GM12878 (cell line): Measurements from ENCODE around the gene ANKRD60. TPM values are rescaled to one million over a fixed set of nuclear protein-coding genes. Genes with fewer than 3 reads are reported as not detected.

ENCODE experiments used
- ATAC-seq: fragments of 200-7000 bp; cut with Tn5 transposase; 3 replicates; pipeline ENCODE4 v1.9.1; 2020; ENCODE audit warnings: mild to moderate bottlenecking, moderate library complexity
- BruUV-seq: library from RNA; stranded (reverse); fragments of 400-500 nt; replicated peaks from 2 replicates; lab custom pipeline; 2021; lab: Mats Ljungman, UMichigan
- CTCF ChIA-PET: fragments of 300-600 bp; sonication (Branson Sonifier 250); formaldehyde crosslinking; extraction: SDS; loops from one replicate; lab custom pipeline; 2021; ENCODE audit warnings: inconsistent platforms; lab: Yijun Ruan, JAX
- POLR2A ChIA-PET: fragments of 350-600 bp; formaldehyde crosslinking; extraction: SDS; loops from one replicate; lab custom pipeline; 2021; ENCODE audit warnings: inconsistent platforms; lab: Charles Lee
- RAD21 ChIA-PET: fragments of 300-600 bp; sonication (Branson Sonifier 250); formaldehyde crosslinking; loops from one replicate; lab custom pipeline; 2023; ENCODE audit warnings: antibody characterized with exemption; ENCODE audit not compliant: unreplicated experiment; lab: Charles Lee
- SMC1A ChIA-PET: fragments of 300-600 bp; sonication (Branson Sonifier 250); formaldehyde crosslinking; loops from one replicate; lab custom pipeline; 2023; ENCODE audit not compliant: unreplicated experiment, uncharacterized antibody; lab: Charles Lee
- DNase-seq: peaks from one replicate; pipeline ENCODE4 v3.0.0-alpha.2; 2011; ENCODE audit warnings: low read depth, low spot score
- FAIRE-seq: peaks from 3 replicates; lab custom pipeline; 2011; peaks lifted over from hg19 to GRCh38; lab: Jason Lieb, UNC
- H2AFZ ChIP-seq: 2 replicates; pipeline ENCODE4 v1.6.0; 2011; ENCODE audit warnings: low read depth, low read length, control low read depth; ENCODE audit not compliant: control insufficient read depth
- H3K27ac ChIP-seq: 2 replicates; pipeline ENCODE4 v1.5.1; 2011; ENCODE audit warnings: control low read depth; ENCODE audit not compliant: control insufficient read depth, insufficient read depth
- H3K27me3 ChIP-seq, 2 experiments: replicated peaks in 1 of 2; 2 replicates each; pipeline versions ENCODE4 v1.6.0 to v1.6.1; 2011; ENCODE audit warnings: low read length in 1 of 2; ENCODE audit not compliant: control insufficient read depth in 2 of 2, insufficient read depth in 2 of 2
- H3K36me3 ChIP-seq, 2 experiments: 2 replicates each; pipeline ENCODE4 v1.5.1; 2011; ENCODE audit warnings: low read length in 1 of 2; ENCODE audit not compliant: control insufficient read depth in 2 of 2, insufficient read depth in 2 of 2
- H3K4me1 ChIP-seq: 2 replicates; pipeline ENCODE4 v1.6.1; 2011; ENCODE audit warnings: mild to moderate bottlenecking, low read length, moderate library complexity, mixed read lengths; ENCODE audit not compliant: control insufficient read depth, insufficient read depth
- H3K4me2 ChIP-seq: 2 replicates; pipeline ENCODE4 v1.6.0; 2011; ENCODE audit warnings: control low read depth; ENCODE audit not compliant: control insufficient read depth, insufficient read depth
- H3K4me3 ChIP-seq: fragments of 200-600 bp; sonication (generic); 2 replicates; pipeline ENCODE4 v1.5.1; 2016
- H3K79me2 ChIP-seq: 2 replicates; pipeline ENCODE4 v1.6.0; 2011; ENCODE audit warnings: low read length; ENCODE audit not compliant: control insufficient read depth, insufficient read depth
- H3K9ac ChIP-seq: 2 replicates; pipeline ENCODE4 v1.8.0; 2011; ENCODE audit warnings: low read length, control low read depth, mixed read lengths; ENCODE audit not compliant: control insufficient read depth, insufficient read depth
- H3K9me3 ChIP-seq: replicated peaks from 3 replicates; pipeline ENCODE4 v1.5.1; 2011; ENCODE audit warnings: mild to moderate bottlenecking, low read length; ENCODE audit not compliant: control insufficient read depth, insufficient read depth
- H4K20me1 ChIP-seq: 2 replicates; pipeline ENCODE4 v1.6.0; 2011; ENCODE audit not compliant: control insufficient read depth, insufficient read depth
- BCL11A ChIP-seq: IDR thresholded peaks from 2 replicates; pipeline ENCODE4 v1.6.1; 2011; ENCODE audit warnings: low read depth, low read length
- BMI1 ChIP-seq: fragments of 450-650 bp; IDR thresholded peaks from 2 replicates; pipeline ENCODE4 v1.6.1; 2016; ENCODE audit warnings: mild to moderate bottlenecking, moderate library complexity, borderline replicate concordance
- CBFB ChIP-seq: IDR thresholded peaks from 2 replicates; pipeline ENCODE4 v1.6.1; 2016; ENCODE audit warnings: antibody characterized with exemption, low read depth
- CBX5 ChIP-seq: sonication (generic); IDR thresholded peaks from 2 replicates; pipeline ENCODE4 v1.6.1; 2016; ENCODE audit warnings: low read depth, moderate library complexity, mild to moderate bottlenecking, inconsistent platforms
- IKZF2 ChIP-seq, 2 experiments: fragments of 450-650 bp; IDR thresholded peaks; 2 replicates each; pipeline ENCODE4 v1.6.1; 2017; ENCODE audit warnings: mild to moderate bottlenecking in 2 of 2, moderate library complexity in 2 of 2
- KAT2A ChIP-seq: conservative IDR thresholded peaks from 2 replicates; pipeline ENCODE4 v1.6.1; 2011; ENCODE audit warnings: low read depth, low read length; ENCODE audit not compliant: control insufficient read depth
- LARP7 ChIP-seq: fragments of 450-650 bp; IDR thresholded peaks from 2 replicates; pipeline ENCODE4 v1.6.1; 2017; ENCODE audit warnings: mild to moderate bottlenecking
- MEF2B ChIP-seq: fragments of 450-650 bp; IDR thresholded peaks from 2 replicates; pipeline ENCODE4 v1.6.1; 2018; ENCODE audit warnings: mild to moderate bottlenecking, moderate library complexity; ENCODE audit not compliant: partially characterized antibody, poor library complexity, severe bottlenecking
- NFIC ChIP-seq: IDR thresholded peaks from 2 replicates; pipeline ENCODE4 v1.6.1; 2012; ENCODE audit warnings: low read depth, mild to moderate bottlenecking, inconsistent platforms, low read length, moderate library complexity
- NR2C1 ChIP-seq: fragments of 450-650 bp; IDR thresholded peaks from 2 replicates; pipeline ENCODE4 v1.6.1; 2017; ENCODE audit warnings: antibody characterized with exemption, mild to moderate bottlenecking, moderate library complexity
- NRF1 ChIP-seq: conservative IDR thresholded peaks from 2 replicates; pipeline ENCODE4 v1.6.1; 2011; ENCODE audit warnings: mild to moderate bottlenecking, low read depth, low read length, improper control_type of control experiment
- PAX8 ChIP-seq: fragments of 450-650 bp; IDR thresholded peaks from 2 replicates; pipeline ENCODE4 v1.6.1; 2017; ENCODE audit warnings: mild to moderate bottlenecking, moderate library complexity
- SIX5 ChIP-seq: IDR thresholded peaks from 2 replicates; pipeline ENCODE4 v1.6.1; 2011; ENCODE audit warnings: mild to moderate bottlenecking, low read depth, low read length, moderate library complexity; ENCODE audit not compliant: severe bottlenecking
- STAT1 ChIP-seq: fragments of 450-650 bp; conservative IDR thresholded peaks from 2 replicates; pipeline ENCODE4 v1.6.1; 2014; ENCODE audit warnings: antibody characterized with exemption, mild to moderate bottlenecking
- ZNF274 ChIP-seq: IDR thresholded peaks from one replicate; pipeline ENCODE4 v1.8.0; 2011; ENCODE audit not compliant: insufficient read length, insufficient read depth
- WGBS: methylation state at CpG from one replicate; pipeline ENCODE4 v1.1.6; 2016; ENCODE audit warnings: low lambda C conversion rate; ENCODE audit not compliant: insufficient replicate concordance, insufficient coverage; ENCODE audit errors: missing lambda C conversion rate; 5-methylcytosine and 5-hydroxymethylcytosine counted together
- in situ Hi-C: fragments of 300-500 bp; cut with MboI; formaldehyde crosslinking; loops from 9 replicates; pipeline ENCODE4 v1.14.3; 2018; ENCODE audit warnings: mixed read lengths
- intact Hi-C: fragments of 100-400 bp; cut with micrococcal nuclease; formaldehyde crosslinking; loops from one replicate; pipeline ENCODE4 v1.14.2; 2022; ENCODE audit not compliant: unreplicated experiment
- polyA plus RNA-seq, 11 experiments: library from polyadenylated mRNA; depleted of rRNA in 4 of 11; unstranded in 6 of 11; stranded (reverse) in 5 of 11; fragments of >200 nt; fragmentation: Nextera tagmentation in 4 of 11; fragmentation: Illumina TruSeq in 1 of 11; extraction: Ambion mirVana in 4 of 11; extraction: Trizol in 1 of 11; gene quantifications; 1 replicate in 1 of 11; 2 replicates in 10 of 11; pipeline versions ENCODE4 v1.2.1 to v1.2.3, GENCODE V29; 2011 to 2016; ENCODE audit warnings: inconsistent platforms in 2 of 11, missing spikeins in 2 of 11, low read depth in 1 of 11
- total RNA-seq, 4 experiments: library from RNA; depleted of rRNA in 3 of 4; stranded (reverse); fragments of >200 nt in 3 of 4; fragmentation: Illumina TruSeq in 1 of 4; extraction: Trizol in 1 of 4; gene quantifications; 2 replicates each; pipeline versions ENCODE4 v1.2.1 to v1.2.3, GENCODE V29; 2013 to 2021
- TF ChIP-seq, protein P1 (sequence below): IDR thresholded peaks from 2 replicates; pipeline ENCODE4 v1.6.1; 2011; ENCODE audit warnings: mild to moderate bottlenecking, low read depth, low read length, moderate library complexity; ENCODE audit not compliant: insufficient replicate concordance
- TF ChIP-seq, protein P2 (sequence below): IDR thresholded peaks from 2 replicates; pipeline ENCODE4 v1.6.1; 2012; ENCODE audit warnings: mild to moderate bottlenecking, low read depth, low read length
- TF ChIP-seq, protein P3 (sequence below): fragments of 450-650 bp; formaldehyde crosslinking; IDR thresholded peaks from 2 replicates; pipeline ENCODE4 v1.4.0; 2022; ENCODE audit warnings: mild to moderate bottlenecking, moderate library complexity

The ANKRD60 gene
- total and polyA plus RNA-seq, 10 of the 15 experiments (the other 5 are each of a cell fraction or from before 2014, with no cell fraction given), result not detected

DNA sequence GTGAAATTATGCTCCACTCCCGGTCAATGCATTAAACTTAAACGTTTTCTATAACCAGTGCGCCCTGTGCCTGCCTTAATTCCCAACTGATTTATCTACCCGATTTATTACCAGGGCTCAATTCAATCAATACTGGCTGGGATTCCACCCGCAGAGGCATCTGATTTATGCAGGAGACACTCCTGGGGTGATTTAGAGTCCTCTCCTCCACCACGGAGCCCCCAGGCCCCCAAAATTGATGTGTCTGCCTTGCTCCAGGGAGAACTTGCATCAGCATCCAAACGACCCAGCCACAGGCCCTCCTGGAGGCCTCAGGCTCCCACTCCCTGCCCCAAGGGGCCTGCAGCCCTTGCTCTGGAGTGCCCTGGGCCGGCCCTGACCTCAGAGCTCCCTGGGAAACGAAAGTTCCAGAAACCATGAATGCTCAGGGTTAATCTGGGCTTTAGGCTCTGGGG, 29.5 kb downstream of the ANKRD60 start (continued):
- TF ChIP-seq, protein P1, sequence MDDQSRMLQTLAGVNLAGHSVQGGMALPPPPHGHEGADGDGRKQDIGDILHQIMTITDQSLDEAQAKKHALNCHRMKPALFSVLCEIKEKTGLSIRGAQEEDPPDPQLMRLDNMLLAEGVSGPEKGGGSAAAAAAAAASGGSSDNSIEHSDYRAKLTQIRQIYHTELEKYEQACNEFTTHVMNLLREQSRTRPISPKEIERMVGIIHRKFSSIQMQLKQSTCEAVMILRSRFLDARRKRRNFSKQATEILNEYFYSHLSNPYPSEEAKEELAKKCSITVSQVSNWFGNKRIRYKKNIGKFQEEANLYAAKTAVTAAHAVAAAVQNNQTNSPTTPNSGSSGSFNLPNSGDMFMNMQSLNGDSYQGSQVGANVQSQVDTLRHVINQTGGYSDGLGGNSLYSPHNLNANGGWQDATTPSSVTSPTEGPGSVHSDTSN, result no peak
- TF ChIP-seq PAX8 (no peak), NR2C1 (no peak), CBFB (no peak)

DNA sequence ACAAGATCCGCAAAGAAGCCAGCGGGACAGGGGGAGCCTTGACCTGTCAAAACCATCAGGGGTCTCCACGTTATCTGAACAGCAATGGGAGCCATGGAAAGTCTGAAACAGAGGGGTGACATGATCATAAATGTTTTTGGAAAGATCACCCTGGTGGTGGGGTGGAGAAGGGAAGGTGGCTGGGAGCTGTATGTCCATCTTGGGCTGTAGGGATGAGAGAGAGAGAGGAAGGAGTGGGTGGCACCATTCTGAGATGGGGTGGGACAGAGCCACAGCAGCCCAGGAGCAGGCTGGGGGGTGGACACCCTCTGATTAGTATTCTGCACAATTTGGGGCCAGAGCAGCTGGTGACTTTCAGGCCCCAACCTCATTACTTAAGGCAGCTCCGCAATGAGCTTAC, 30.1 kb downstream of the ANKRD60 start:
- Histone ChIP-seq H3K27ac (no peak overlapping the region), H3K4me2 (no peak overlapping the region), H3K27me3 (peaks cover 0 to 1% of the 10 kb centered on the region in 2 experiments; a peak in 2 of 4 replicates), H2AFZ (no peak overlapping the region), H3K4me3 (no peak overlapping the region), H3K4me1 (no peaks in the 10 kb centered on the region), H3K36me3 (no peaks in the 10 kb centered on the region), H3K9ac (no peak overlapping the region), H3K79me2 (no peaks in the 10 kb centered on the region), H3K9me3 (no peaks in the 10 kb centered on the region), H4K20me1 (no peaks in the 10 kb centered on the region)
- intact Hi-C loops (no loop called here), in situ Hi-C loops (no loop called here)
- SMC1A ChIA-PET, result no interaction called here
- POLR2A ChIA-PET, result no interaction called here
- no peak for ATAC-seq
- 69% methylated on average over 4 of the region's 4 CpGs for WGBS
- BruUV-seq, result no TSS peak
- FAIRE-seq, result no peak
- RAD21 ChIA-PET, result no interaction called here
- no peak for DNase-seq
- CTCF ChIA-PET, result interaction anchor here (0.6 kb wide), 1 partner anchor 28 kb away, joined by 3 read pairs; no protein-coding TSS in a partner anchor
- no peak for TF ChIP-seq BMI1
- TF ChIP-seq SIX5, result no peak
- no peak for TF ChIP-seq NFIC
- TF ChIP-seq MEF2B, result no peak
- TF ChIP-seq, protein P2, sequence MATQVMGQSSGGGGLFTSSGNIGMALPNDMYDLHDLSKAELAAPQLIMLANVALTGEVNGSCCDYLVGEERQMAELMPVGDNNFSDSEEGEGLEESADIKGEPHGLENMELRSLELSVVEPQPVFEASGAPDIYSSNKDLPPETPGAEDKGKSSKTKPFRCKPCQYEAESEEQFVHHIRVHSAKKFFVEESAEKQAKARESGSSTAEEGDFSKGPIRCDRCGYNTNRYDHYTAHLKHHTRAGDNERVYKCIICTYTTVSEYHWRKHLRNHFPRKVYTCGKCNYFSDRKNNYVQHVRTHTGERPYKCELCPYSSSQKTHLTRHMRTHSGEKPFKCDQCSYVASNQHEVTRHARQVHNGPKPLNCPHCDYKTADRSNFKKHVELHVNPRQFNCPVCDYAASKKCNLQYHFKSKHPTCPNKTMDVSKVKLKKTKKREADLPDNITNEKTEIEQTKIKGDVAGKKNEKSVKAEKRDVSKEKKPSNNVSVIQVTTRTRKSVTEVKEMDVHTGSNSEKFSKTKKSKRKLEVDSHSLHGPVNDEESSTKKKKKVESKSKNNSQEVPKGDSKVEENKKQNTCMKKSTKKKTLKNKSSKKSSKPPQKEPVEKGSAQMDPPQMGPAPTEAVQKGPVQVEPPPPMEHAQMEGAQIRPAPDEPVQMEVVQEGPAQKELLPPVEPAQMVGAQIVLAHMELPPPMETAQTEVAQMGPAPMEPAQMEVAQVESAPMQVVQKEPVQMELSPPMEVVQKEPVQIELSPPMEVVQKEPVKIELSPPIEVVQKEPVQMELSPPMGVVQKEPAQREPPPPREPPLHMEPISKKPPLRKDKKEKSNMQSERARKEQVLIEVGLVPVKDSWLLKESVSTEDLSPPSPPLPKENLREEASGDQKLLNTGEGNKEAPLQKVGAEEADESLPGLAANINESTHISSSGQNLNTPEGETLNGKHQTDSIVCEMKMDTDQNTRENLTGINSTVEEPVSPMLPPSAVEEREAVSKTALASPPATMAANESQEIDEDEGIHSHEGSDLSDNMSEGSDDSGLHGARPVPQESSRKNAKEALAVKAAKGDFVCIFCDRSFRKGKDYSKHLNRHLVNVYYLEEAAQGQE, result no peak
- TF ChIP-seq, protein P3, sequence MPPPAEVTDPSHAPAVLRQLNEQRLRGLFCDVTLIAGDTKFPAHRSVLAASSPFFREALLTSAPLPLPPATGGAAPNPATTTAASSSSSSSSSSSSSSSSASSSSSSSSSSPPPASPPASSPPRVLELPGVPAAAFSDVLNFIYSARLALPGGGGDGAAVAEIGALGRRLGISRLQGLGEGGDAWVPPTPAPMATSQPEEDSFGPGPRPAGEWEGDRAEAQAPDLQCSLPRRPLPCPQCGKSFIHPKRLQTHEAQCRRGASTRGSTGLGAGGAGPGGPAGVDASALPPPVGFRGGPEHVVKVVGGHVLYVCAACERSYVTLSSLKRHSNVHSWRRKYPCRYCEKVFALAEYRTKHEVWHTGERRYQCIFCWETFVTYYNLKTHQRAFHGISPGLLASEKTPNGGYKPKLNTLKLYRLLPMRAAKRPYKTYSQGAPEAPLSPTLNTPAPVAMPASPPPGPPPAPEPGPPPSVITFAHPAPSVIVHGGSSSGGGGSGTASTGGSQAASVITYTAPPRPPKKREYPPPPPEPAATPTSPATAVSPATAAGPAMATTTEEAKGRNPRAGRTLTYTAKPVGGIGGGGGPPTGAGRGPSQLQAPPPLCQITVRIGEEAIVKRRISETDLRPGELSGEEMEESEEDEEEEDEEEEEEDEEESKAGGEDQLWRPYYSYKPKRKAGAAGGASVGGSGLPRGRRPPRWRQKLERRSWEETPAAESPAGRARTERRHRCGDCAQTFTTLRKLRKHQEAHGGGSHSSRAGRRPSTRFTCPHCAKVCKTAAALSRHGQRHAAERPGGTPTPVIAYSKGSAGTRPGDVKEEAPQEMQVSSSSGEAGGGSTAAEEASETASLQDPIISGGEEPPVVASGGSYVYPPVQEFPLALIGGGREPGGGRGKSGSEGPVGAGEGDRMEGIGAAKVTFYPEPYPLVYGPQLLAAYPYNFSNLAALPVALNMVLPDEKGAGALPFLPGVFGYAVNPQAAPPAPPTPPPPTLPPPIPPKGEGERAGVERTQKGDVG (CRISPR knock-in tag), result no peak
- no peak for TF ChIP-seq STAT1
- no peak for TF ChIP-seq CBX5
- TF ChIP-seq NRF1, result no peak
- TF ChIP-seq IKZF2 (IDR thresholded peaks at IDR 0.05), result no peak
- TF ChIP-seq LARP7, result no peak
- TF ChIP-seq ZNF274, result no peak
- no peak for TF ChIP-seq BCL11A
- no peak for TF ChIP-seq KAT2A
